GM23248 (cell line): Measurements from ENCODE around the gene AGFG1. TPM values are rescaled to one million over a fixed set of nuclear protein-coding genes. Genes with fewer than 3 reads are reported as not detected.

Experiments
- DNase-seq: peaks from one replicate; pipeline ENCODE4 v3.0.0-alpha.2; 2015
- H2AFZ ChIP-seq: fragments of 200-600 bp; sonication (generic); 2 replicates; pipeline ENCODE4 v1.6.1; 2016; ENCODE audit warnings: antibody characterized with exemption
- H3F3A ChIP-seq: fragments of 200-600 bp; sonication (generic); 2 replicates; pipeline ENCODE4 v1.6.1; 2016; ENCODE audit warnings: mild to moderate bottlenecking, antibody characterized with exemption, mixed run types; ENCODE audit not compliant: insufficient read depth
- H3K27ac ChIP-seq: fragments of 200-600 bp; sonication (generic); 2 replicates; pipeline ENCODE4 v1.5.1; 2016; ENCODE audit warnings: mild to moderate bottlenecking
- H3K27me3 ChIP-seq: fragments of 200-600 bp; sonication (generic); replicated peaks from 2 replicates; pipeline ENCODE4 v1.6.1; 2016; ENCODE audit warnings: mild to moderate bottlenecking; ENCODE audit not compliant: insufficient read depth
- H3K36me3 ChIP-seq: fragments of 200-600 bp; sonication (generic); 2 replicates; pipeline ENCODE4 v1.6.1; 2016; ENCODE audit warnings: low read depth, mild to moderate bottlenecking
- H3K4me1 ChIP-seq: fragments of 200-600 bp; sonication (generic); 2 replicates; pipeline ENCODE4 v1.6.1; 2016; ENCODE audit warnings: mild to moderate bottlenecking; ENCODE audit not compliant: insufficient read depth
- H3K4me2 ChIP-seq: fragments of 200-600 bp; sonication (generic); one replicate; pipeline ENCODE4 v1.6.1; 2016; ENCODE audit warnings: mild to moderate bottlenecking; ENCODE audit not compliant: unreplicated experiment
- H3K4me3 ChIP-seq: fragments of 200-600 bp; sonication (generic); 2 replicates; pipeline ENCODE4 v1.5.1; 2016; ENCODE audit warnings: mild to moderate bottlenecking
- H3K79me2 ChIP-seq: fragments of 200-600 bp; sonication (generic); 2 replicates; pipeline ENCODE4 v1.6.1; 2016; ENCODE audit warnings: mild to moderate bottlenecking; ENCODE audit not compliant: insufficient read depth
- H3K9ac ChIP-seq: fragments of 200-600 bp; sonication (generic); 2 replicates; pipeline ENCODE4 v1.6.1; 2016; ENCODE audit warnings: mild to moderate bottlenecking
- H3K9me2 ChIP-seq: fragments of 200-600 bp; sonication (generic); 2 replicates; pipeline ENCODE4 v1.6.1; 2016; ENCODE audit warnings: mixed run types, mild to moderate bottlenecking, moderate library complexity; ENCODE audit not compliant: insufficient read depth
- H3K9me3 ChIP-seq: fragments of 200-600 bp; sonication (generic); one replicate; pipeline ENCODE4 v1.6.1; 2017; ENCODE audit warnings: low read depth
- H4K20me1 ChIP-seq: fragments of 200-600 bp; sonication (generic); 2 replicates; pipeline ENCODE4 v1.6.0; 2016; ENCODE audit not compliant: insufficient read depth
- EZH2 ChIP-seq: fragments of 200-600 bp; sonication (generic); IDR thresholded peaks from 2 replicates; pipeline ENCODE4 v1.6.1; 2018; ENCODE audit warnings: antibody characterized with exemption, mild to moderate bottlenecking; ENCODE audit not compliant: insufficient read depth, poor library complexity, severe bottlenecking
- EZH2phosphoT487 ChIP-seq: fragments of 200-600 bp; sonication (generic); IDR thresholded peaks from 2 replicates; pipeline ENCODE4 v1.6.1; 2018; ENCODE audit warnings: antibody characterized with exemption, moderate library complexity, mild to moderate bottlenecking, low read depth; ENCODE audit not compliant: insufficient read depth
- WGBS, 2 experiments: methylation state at CpG; one replicate each; pipeline ENCODE4 v1.1.6; 2015 to 2017; ENCODE audit warnings: low lambda C conversion rate in 2 of 2, low coverage in 1 of 2; ENCODE audit errors: missing lambda C conversion rate in 2 of 2; 5-methylcytosine and 5-hydroxymethylcytosine counted together
- in situ Hi-C: fragments of 300-500 bp; cut with MboI; formaldehyde crosslinking; loops from 2 replicates; pipeline ENCODE4 v1.15.0; 2020
- polyA plus RNA-seq: library from polyadenylated mRNA; unstranded; fragments of >200 nt; fragmentation: Nextera tagmentation; extraction: Ambion mirVana; gene quantifications from 2 replicates; pipeline ENCODE4 v1.2.1, GENCODE V29; 2016
- total RNA-seq: library from RNA; depleted of rRNA; stranded (reverse); fragments of >200 nt; shearing (Covaris generic); gene quantifications from 2 replicates; pipeline ENCODE4 v1.2.3, GENCODE V29; 2014

The AGFG1 gene
- total and polyA plus RNA-seq, 2 experiments from 2014 or later: 16.5 to 144 TPM

DNA sequence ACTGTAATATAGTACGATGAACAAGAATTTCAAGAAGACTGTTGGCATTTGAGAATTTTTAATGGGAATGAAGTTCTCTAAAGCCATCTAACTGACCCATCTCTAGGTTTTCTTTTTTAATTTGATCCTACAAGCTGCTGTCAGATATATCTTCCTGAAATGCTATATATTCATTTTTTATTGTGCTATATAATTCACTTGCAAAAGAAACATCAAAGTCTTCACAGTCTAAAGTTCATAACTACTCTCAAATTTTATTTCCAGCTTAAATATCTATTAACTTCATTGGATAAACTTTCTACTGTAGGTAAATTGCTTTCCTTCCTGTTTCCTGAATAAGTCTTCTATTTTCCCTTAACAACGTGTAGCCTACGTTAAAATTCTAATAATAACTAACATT is 130.4 kb downstream of the AGFG1 start:
- Histone ChIP-seq H3F3A (no peaks in the 10 kb centered on the region), H3K4me2 (no peak overlapping the region), H3K79me2 (no peaks in the 10 kb centered on the region), H3K9me3 (no peaks in the 10 kb centered on the region), H3K9me2 (no peaks in the 10 kb centered on the region), H3K27ac (no peak overlapping the region), H3K4me1 (no peaks in the 10 kb centered on the region), H3K4me3 (no peak overlapping the region), H3K27me3 (no peaks in the 10 kb centered on the region), H3K36me3 (no peaks in the 10 kb centered on the region), H3K9ac (no peak overlapping the region), H2AFZ (no peak overlapping the region), H4K20me1 (no peaks in the 10 kb centered on the region)
- DNase-seq: no peak
- no peak for TF ChIP-seq EZH2phosphoT487
- TF ChIP-seq EZH2: no peak
- WGBS, 2 experiments: 91% methylated on average over 3 of the region's 3 CpGs
- in situ Hi-C loops: no loop called here

DNA sequence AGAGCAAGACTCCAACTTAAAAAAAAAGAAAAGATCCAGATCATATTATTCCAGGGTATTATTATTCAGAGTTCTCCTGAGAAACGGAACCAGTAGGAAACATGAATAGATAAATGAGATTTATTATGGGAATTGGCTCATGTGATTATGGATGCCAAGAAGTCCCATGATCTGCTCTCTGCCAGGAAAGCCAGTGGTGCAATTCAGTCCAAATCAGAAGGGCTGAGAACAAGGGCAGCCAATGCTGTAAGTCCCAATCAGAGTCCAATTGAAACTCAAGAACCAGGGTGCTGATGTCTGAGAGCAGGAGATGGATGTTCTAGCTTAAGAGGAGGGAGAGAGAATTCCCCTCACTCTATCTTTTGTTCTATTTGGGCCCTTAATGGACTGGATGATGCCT is 134.5 kb downstream of the AGFG1 start:
- no peaks in the 10 kb centered on the region for H3F3A ChIP-seq
- no peak overlapping the region for H3K27ac ChIP-seq
- no peak for DNase-seq
- H3K9me3 ChIP-seq: no peaks in the 10 kb centered on the region
- WGBS, 2 experiments: 46 to 64% methylated on average over 1 of the region's 1 CpG
- no peaks in the 10 kb centered on the region for H3K9me2 ChIP-seq
- no peak overlapping the region for H3K4me2 ChIP-seq
- H3K4me3 ChIP-seq: no peak overlapping the region
- H3K27me3 ChIP-seq: no peaks in the 10 kb centered on the region
- H3K4me1 ChIP-seq: no peaks in the 10 kb centered on the region
- no peaks in the 10 kb centered on the region for H3K36me3 ChIP-seq
- TF ChIP-seq EZH2: no peak
- no peak for TF ChIP-seq EZH2phosphoT487
- in situ Hi-C loops: no loop called here
- H2AFZ ChIP-seq: no peak overlapping the region
- no peaks in the 10 kb centered on the region for H4K20me1 ChIP-seq
- H3K9ac ChIP-seq: no peak overlapping the region
- H3K79me2 ChIP-seq: no peaks in the 10 kb centered on the region

- H3K27me3 ChIP-seq: no peaks in the 10 kb centered on the region
- no peaks in the 10 kb centered on the region for H3K36me3 ChIP-seq
- TF ChIP-seq EZH2 (no peak), EZH2phosphoT487 (no peak)
- H3K9ac ChIP-seq: no peak overlapping the region
- H3K4me1 ChIP-seq: no peaks in the 10 kb centered on the region
- in situ Hi-C loops: no loop called here
- no peak overlapping the region for H3K27ac ChIP-seq
- DNase-seq: peak; percentile 20
- no peak overlapping the region for H2AFZ ChIP-seq
- H3K4me3 ChIP-seq: no peak overlapping the region
- no peaks in the 10 kb centered on the region for H3F3A ChIP-seq
- H3K9me2 ChIP-seq: no peaks in the 10 kb centered on the region
- no peaks in the 10 kb centered on the region for H3K79me2 ChIP-seq
- WGBS, 2 experiments: 30 to 37% methylated on average over 3 of the region's 3 CpGs
- no peak overlapping the region for H3K4me2 ChIP-seq
- no peaks in the 10 kb centered on the region for H4K20me1 ChIP-seq
- no peaks in the 10 kb centered on the region for H3K9me3 ChIP-seq
Measured at GRCh38 chr2:227607941-227608340, 136.0 kb downstream of the AGFG1 start.

DNA sequence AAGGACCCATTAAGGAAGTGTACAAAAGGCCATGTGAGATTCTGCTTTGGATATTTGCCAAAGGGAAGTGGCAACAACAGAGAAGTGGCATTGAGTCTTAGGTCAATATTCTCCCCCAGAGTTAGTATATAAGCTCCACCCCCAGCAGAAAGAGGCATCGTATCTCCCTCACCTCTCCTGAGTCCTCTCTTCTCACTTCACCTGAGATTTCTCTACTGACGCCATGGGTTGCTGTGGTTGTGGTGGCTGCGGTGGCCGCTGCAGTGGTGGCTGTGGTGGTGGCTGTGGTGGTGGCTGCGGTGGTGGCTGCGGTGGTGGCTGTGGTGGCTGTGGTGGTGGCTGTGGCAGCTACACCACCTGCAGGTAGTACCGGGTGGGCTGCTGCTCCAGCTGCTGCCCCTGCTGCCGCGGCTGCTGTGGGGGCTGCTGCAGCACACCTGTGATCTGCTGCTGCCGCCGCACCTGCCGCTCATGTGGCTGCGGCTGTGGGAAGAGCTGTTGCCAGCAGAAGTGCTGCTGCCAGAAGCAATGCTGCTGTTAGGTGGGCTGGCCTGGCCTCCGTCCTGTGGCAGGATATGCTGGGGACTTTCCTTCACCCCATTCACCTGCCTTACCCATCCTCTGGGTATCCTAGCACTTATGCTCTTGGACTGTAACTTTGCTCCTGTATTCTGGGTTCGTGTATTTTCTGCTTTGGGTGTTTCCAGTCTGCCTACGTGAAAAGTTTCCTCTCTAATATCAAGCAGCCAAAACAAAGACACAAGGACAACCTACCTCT is 136.8 kb downstream of the AGFG1 start:
- Histone ChIP-seq H3F3A (no peaks in the 10 kb centered on the region), H3K27ac (no peak overlapping the region), H3K9me3 (no peaks in the 10 kb centered on the region), H3K4me2 (no peak overlapping the region), H3K27me3 (no peaks in the 10 kb centered on the region), H3K36me3 (no peaks in the 10 kb centered on the region), H3K4me3 (no peak overlapping the region), H3K9me2 (no peaks in the 10 kb centered on the region), H4K20me1 (no peaks in the 10 kb centered on the region), H3K4me1 (no peaks in the 10 kb centered on the region), H2AFZ (no peak overlapping the region), H3K9ac (no peak overlapping the region), H3K79me2 (no peaks in the 10 kb centered on the region)
- in situ Hi-C loops: no loop called here
- TF ChIP-seq EZH2 (no peak), EZH2phosphoT487 (no peak)
- WGBS, 2 experiments: 92 to 94% methylated on average over 15 to 16 of the region's 16 CpGs
- no peak for DNase-seq
